ENCODE data around the gene GRHPR.

GRCh38 chr9:37417857-37418618 is 4.5 kb upstream of the GRHPR start:
- no peak for TF ChIP-seq POLR2A (IDR thresholded peaks at IDR 0.05; ENCODE audit: low read length)
- no peak for TF ChIP-seq GATA1 (IDR thresholded peaks at IDR 0.05; ENCODE audit: low read depth, low read length)

All from erythroblast (primary cell).